ENCODE measurements around the gene SLC22A3. TPM values are rescaled to one million over a fixed set of nuclear protein-coding genes. Genes with fewer than 3 reads are reported as not detected.

SLC22A3 gene
- total RNA-seq, 2 experiments from 2014 or later = not detected

DNA sequence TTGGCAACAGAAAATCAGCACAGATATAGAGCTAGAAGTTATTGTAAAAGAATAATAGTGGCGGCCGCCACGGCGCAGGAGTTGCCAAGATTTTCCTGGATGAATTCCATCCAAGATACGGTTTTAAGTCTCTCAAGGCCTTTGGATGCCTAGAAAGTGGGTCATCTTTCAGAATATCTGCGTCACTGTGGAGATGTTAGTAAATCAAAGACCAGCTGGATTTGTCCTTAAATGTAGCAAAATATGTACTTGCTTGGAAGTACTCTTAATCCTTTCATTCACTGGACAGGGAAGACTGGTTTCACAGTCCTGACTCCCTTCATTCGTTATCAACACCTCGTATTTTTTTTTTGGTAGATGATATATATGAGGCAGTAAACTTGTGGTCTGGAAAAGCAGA is 83.0 kb downstream of the SLC22A3 start:
- POLR2A ChIA-PET = no interaction called here
- H3K4me1 Mint-ChIP-seq (ENCODE audit: low read depth) = peaks cover 8% of the 10 kb centered on the region
- H3K27ac Mint-ChIP-seq = no peak overlapping the region
- H3K9me3 Mint-ChIP-seq = no peaks in the 10 kb centered on the region
- intact Hi-C loops (cut with micrococcal nuclease) = no loop called here
- peaks cover 51% of the 10 kb centered on the region for H3K27me3 Mint-ChIP-seq
- DNase-seq (no peak), ATAC-seq (no peak)
- CTCF ChIA-PET = no interaction called here
- H3K36me3 Mint-ChIP-seq (ENCODE audit: low read depth) = no peaks in the 10 kb centered on the region
- TF ChIP-seq, protein P1, sequence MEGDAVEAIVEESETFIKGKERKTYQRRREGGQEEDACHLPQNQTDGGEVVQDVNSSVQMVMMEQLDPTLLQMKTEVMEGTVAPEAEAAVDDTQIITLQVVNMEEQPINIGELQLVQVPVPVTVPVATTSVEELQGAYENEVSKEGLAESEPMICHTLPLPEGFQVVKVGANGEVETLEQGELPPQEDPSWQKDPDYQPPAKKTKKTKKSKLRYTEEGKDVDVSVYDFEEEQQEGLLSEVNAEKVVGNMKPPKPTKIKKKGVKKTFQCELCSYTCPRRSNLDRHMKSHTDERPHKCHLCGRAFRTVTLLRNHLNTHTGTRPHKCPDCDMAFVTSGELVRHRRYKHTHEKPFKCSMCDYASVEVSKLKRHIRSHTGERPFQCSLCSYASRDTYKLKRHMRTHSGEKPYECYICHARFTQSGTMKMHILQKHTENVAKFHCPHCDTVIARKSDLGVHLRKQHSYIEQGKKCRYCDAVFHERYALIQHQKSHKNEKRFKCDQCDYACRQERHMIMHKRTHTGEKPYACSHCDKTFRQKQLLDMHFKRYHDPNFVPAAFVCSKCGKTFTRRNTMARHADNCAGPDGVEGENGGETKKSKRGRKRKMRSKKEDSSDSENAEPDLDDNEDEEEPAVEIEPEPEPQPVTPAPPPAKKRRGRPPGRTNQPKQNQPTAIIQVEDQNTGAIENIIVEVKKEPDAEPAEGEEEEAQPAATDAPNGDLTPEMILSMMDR (IDR thresholded peaks at IDR 0.05) = no peak
- no peak overlapping the region for H3K4me3 Mint-ChIP-seq

DNA sequence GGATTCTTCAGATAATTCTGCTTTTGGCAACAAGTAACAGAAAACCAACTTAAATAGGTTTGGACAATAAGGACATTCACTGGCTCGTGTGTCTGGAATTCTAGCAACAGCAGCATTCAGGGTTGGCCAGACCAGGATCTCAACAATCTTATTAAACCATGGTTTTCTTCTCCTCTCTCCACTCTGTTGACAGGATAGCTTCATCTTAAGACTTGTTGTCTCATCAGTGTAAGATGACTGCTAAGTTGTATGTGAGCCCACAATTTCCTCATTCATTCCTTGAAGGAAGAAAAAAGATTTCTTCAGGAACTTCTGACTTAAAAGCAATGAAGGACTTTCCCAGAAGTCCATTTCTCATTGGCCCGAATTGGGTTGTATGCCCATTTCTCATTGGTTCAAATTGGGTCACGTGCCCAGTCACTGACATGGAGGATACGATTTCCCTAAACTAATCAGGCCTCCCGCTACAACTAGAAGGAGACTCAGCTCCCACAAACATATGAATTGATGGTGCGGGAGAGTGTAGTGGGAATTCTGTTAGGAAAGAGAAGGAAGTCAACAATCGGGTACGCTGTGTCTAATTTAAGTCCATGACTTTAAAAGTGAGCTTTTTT is 83.7 kb downstream of the SLC22A3 start:
- Mint-ChIP-seq H3K27me3 (peaks cover 47% of the 10 kb centered on the region), H3K36me3 (ENCODE audit: low read depth) (no peaks in the 10 kb centered on the region), H3K9me3 (no peaks in the 10 kb centered on the region), H3K4me1 (ENCODE audit: low read depth) (peaks cover 1% of the 10 kb centered on the region), H3K27ac (no peak overlapping the region), H3K4me3 (no peak overlapping the region)
- TF ChIP-seq, protein P1 (IDR thresholded peaks at IDR 0.05) = no peak
- ATAC-seq (no peak), DNase-seq (no peak)
- intact Hi-C loops (cut with micrococcal nuclease) = no loop called here
- ChIA-PET CTCF (no interaction called here), POLR2A (no interaction called here)

DNA sequence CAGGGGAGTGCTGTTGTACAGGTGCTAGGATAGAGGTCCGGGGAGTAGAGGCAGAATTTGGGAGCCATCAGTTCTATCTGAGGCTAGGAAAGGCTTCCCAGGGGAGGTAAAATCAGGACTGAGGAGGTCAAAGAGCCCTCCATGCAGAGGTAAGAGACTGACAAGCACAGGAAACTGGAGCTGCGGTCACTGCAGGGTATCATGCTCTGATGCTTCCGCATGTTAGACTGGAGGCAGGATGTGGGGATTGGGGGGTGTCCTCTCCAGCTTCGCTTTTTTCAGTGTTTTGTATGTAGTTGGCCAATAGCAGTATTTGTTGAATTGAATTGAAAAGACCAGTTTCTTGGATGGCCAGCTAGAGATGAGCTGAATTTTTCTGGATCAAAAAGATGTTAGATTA is 87.8 kb downstream of the SLC22A3 start:
- ATAC-seq (no peak), DNase-seq (peak; percentile 12)
- H3K4me3 Mint-ChIP-seq = no peak overlapping the region
- no peaks in the 10 kb centered on the region for H3K36me3 Mint-ChIP-seq (ENCODE audit: low read depth)
- H3K27ac Mint-ChIP-seq = no peak overlapping the region
- no peaks in the 10 kb centered on the region for H3K9me3 Mint-ChIP-seq
- H3K4me1 Mint-ChIP-seq (ENCODE audit: low read depth) = no peaks in the 10 kb centered on the region
- TF ChIP-seq, protein P1 (IDR thresholded peaks at IDR 0.05) = no peak
- ChIA-PET CTCF (interaction anchor here (1.1 to 2.2 kb wide), 2 partner anchors 20 to 98 kb away, joined by 5 to 6 read pairs; no protein-coding TSS in a partner anchor), POLR2A (no interaction called here)
- intact Hi-C loops (cut with micrococcal nuclease) = no loop called here
- peaks cover 37% of the 10 kb centered on the region for H3K27me3 Mint-ChIP-seq

DNA sequence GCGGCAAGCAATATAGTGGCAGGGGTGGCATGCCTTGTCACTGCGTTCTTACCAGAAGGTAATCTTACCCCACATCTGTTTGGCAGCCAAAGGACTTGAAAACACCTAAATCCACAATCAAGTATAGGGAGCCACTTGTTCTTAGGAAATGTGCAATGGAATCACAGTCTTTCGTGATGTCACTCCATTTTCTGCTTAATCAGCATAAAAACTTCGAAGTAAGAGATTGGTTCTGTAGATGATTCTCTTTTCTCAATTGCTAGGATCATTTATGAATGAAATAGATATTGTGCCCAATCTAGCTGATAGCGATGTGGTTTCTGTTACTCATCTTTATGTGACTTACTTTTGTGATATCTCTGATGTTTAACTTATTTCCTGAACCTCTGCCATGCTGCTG is 89.0 kb downstream of the SLC22A3 start:
- H3K9me3 Mint-ChIP-seq = no peaks in the 10 kb centered on the region
- ATAC-seq (no peak), DNase-seq (no peak)
- no peak overlapping the region for H3K27ac Mint-ChIP-seq
- peaks cover 35% of the 10 kb centered on the region for H3K27me3 Mint-ChIP-seq
- H3K4me1 Mint-ChIP-seq (ENCODE audit: low read depth) = no peaks in the 10 kb centered on the region
- POLR2A ChIA-PET = interaction anchor here (1.0 kb wide), 1 partner anchor 8 kb away, joined by 3 read pairs; no protein-coding TSS in a partner anchor
- TF ChIP-seq, protein P1 (IDR thresholded peaks at IDR 0.05) = no peak
- CTCF ChIA-PET = interaction anchor here (2.2 kb wide), 1 partner anchor 97 kb away, joined by 6 read pairs; no protein-coding TSS in a partner anchor
- no peaks in the 10 kb centered on the region for H3K36me3 Mint-ChIP-seq (ENCODE audit: low read depth)
- intact Hi-C loops (cut with micrococcal nuclease) = no loop called here
- no peak overlapping the region for H3K4me3 Mint-ChIP-seq

DNA sequence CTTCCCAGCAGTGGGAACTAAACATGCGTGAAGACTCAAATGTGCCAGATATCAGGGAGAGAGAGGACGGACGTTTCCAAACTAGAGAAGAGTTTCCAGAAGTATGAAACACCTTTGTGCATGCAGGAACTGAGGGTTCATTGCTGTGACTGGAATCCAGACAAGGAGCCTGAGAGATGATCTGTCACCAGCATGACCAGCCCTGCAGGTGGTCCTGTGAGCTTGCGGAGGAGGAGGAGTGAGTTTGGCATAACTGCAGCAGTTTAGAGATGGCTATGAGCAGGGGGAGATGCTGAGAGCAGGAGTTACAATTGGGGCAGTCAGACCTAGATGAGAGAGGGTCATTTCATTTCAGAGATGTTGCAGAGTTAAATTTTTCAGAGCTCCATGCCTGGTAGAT is 89.6 kb downstream of the SLC22A3 start:
- DNase-seq = no peak
- intact Hi-C loops (cut with micrococcal nuclease) = no loop called here
- no peak overlapping the region for H3K4me3 Mint-ChIP-seq
- H3K36me3 Mint-ChIP-seq (ENCODE audit: low read depth) = no peaks in the 10 kb centered on the region
- POLR2A ChIA-PET = interaction anchor here (0.9 to 1.0 kb wide), 2 partner anchors 9 to 151 kb away, joined by 3 read pairs; no protein-coding TSS in a partner anchor
- peaks cover 39% of the 10 kb centered on the region for H3K27me3 Mint-ChIP-seq
- no peaks in the 10 kb centered on the region for H3K9me3 Mint-ChIP-seq
- CTCF ChIA-PET = no interaction called here
- TF ChIP-seq, protein P1 (IDR thresholded peaks at IDR 0.05) = no peak
- H3K27ac Mint-ChIP-seq = no peak overlapping the region
- no peaks in the 10 kb centered on the region for H3K4me1 Mint-ChIP-seq (ENCODE audit: low read depth)
- no peak for ATAC-seq

Measured in activated CD8-positive, alpha-beta T cell treated with anti-CD3 and anti-CD28 coated beads for 36 hours (primary cell).